NCI-H2107 treated with DMSO at 0.1 percent for 48 hours (cell line): ENCODE results near the gene SP5.
"Not testable (repeated sequence)": the region's sequence is repeated elsewhere in the genome, so short reads cannot be mapped to it uniquely, and the experiment has no call there.

ENCODE experiments used
- DNase-seq: peaks from one replicate; lab custom pipeline; 2025; ENCODE audit not compliant: unreplicated experiment; lab: John Stamatoyannopoulos, UW

SP5 gene

DNA sequence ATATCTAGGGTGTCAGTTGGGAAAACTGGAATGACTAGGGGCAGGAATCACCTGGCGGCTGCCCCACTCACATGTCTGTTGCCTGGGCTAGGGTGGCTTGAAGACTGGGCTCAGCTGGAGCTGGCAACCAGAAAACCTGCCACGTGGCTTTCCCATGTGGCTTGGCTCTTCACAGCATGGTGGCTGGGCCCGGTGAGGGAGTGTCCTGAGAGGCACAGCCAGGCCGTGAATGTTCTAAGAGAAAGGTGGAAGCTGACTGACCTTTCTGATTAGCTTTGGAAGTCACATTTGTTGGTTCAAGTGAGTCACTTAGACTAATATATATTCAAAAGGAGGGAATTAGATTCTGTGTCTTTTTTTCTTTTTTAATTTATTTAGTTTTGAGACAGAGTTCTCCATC lies 22.7 kb downstream of the SP5 start:
- no peak for DNase-seq

GRCh38 chr2:170739048-170739447 lies 23.9 kb downstream of the SP5 start:
- DNase-seq: no peak

- DNase-seq: no peak
Measured at GRCh38 chr2:170739507-170740046, 24.4 kb downstream of the SP5 start.

- no peak for DNase-seq
Measured at GRCh38 chr2:170740660-170741059, 25.5 kb downstream of the SP5 start.

- DNase-seq: no peak
Measured at GRCh38 chr2:170742000-170742399, 26.9 kb downstream of the SP5 start.

DNA sequence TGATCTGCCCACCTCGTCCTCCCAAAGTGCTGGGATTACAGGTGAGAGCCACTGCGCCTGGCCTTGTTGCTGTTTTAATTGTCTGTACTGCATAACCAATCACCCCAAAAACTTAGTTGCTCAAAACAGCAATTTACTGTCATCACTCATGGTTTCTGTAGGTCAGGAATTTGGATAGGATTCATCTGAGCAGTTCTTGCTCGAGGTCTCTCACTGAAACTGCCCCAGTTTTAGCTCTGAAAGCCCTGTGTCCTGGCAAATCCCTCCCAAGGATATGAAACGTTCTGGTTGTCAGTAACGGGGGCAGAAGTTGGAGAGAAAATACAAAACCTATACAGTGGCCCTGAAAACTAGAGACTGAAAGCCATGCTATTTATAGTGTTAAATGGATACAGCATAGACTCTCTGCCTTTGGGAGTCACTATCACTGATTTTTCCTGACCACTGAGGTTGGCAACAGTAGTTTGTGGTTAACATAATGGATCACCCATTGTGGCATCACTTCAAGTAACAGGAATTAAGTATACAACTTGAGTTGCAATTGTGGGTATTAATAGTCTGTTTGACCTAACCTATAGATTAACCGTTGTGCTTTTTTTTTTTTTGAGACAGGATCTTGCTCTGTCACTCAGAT lies 27.9 kb downstream of the SP5 start:
- DNase-seq: no peak

GRCh38 chr2:170743530-170744239 lies 28.5 kb downstream of the SP5 start:
- no peak for DNase-seq

DNA sequence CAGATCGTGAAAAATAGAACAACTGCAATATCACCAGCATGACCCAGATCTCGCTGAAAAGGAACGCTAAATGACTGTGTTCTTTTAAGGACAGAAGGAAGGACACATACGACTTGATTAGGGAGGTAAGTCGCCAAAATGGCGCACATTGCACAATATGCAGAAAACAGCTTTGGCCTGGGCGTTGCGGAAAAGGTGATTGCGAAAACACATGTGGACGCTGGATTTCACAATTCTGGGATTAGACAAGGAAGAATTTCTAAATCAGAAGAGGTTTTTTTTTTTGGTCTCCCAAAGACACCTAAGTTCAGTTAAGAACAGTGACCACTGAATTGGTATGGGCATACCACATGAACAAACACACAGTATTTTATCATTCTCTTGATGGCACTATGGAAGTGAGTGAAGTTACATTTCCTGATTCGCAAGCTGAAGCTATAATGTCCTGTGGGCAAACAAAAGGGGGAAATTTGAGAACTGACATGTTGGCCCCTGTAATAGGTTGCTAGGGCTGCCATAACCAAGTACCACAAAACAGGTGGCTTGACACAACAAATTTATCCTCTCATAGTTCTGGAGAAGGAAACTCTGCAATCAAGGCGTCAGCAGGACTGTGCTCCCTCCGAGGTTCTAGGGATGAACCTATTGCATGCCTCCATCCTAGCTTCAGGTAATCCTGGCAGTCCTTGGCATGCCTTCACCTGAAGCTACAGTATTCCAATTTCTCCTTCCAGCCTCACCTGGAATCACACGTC lies 29.3 kb downstream of the SP5 start:
- no peak for DNase-seq

DNA sequence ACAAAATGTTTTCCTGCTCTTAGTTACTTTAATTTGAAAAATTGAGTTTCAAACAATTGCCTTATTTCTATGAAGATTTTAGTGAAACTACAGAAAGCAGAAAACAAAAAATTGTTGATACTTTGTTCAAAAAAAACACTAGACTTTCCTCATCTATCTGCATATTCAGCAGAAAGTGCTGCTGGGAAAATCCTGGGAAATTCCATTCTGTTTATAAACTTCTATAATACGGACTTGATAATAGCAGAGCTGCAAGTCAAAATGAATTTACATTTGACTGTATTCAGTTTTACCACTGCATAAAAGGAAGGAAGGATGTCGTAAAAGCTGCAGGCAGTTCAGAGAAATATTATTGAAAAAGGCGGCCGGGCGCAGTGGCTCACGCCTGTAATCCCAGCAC lies 30.2 kb downstream of the SP5 start:
- no peak for DNase-seq

DNA sequence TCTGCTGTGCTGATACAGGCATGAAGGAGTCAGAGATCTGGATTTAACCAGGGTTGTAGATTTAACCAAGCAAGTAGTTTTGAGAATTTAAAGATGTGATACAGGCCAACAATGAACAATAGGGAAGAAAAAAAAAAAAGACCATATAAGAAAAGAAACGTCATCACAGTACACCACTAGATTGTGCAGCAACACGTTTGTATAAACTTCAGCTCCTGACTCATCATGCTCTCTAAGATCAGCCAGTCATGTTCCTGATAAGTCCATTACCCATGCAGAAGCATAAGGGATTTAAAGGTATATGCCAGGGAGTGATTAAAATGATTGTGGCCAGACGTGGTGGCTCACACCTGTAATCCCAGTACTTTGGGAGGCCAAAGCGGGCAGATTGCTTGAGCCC lies 32.8 kb downstream of the SP5 start:
- DNase-seq: no peak

DNA sequence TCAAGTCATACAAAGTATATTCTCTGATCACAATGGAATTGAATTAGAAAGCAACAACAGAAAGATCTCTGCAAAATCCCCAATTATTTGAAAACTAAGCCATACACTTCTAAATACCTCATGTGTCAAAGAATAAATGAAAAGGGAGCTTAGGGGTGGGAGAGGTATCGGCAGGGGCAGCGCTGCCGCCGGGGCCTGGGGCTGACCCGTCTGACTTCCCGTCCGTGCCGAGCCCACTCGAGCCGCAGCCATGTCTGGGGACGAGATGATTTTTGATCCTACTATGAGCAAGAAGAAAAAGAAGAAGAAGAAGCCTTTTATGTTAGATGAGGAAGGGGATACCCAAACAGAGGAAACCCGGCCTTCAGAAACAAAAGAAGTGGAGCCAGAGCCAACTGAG lies 36.4 kb downstream of the SP5 start:
- DNase-seq: not testable (repeated sequence)

- no peak for DNase-seq
Measured at GRCh38 chr2:170761572-170761971, 46.4 kb downstream of the SP5 start.

GRCh38 chr2:170762760-170763159 lies 47.6 kb downstream of the SP5 start:
- DNase-seq: no peak

DNA sequence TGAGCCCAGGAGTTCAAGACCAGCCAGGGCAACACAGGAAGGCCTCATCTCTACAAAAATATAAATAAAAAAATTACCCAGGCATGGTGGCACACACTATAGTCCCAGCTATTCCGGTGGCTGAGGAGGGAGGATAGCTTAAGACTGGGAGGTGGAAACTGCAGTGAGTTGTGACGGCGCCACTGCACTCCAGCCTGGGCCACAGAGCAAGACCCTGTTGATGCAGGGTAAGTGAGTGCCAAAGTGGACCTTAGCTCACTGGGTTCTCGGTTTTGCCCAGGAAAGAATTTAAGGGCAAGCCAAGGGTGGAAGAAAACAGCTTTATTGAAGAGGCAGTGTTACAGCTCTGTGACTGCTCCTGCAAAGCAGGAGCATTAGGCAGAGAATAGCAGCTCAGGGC lies 48.1 kb downstream of the SP5 start:
- DNase-seq: no peak

GRCh38 chr2:170764880-170765261 lies 49.7 kb downstream of the SP5 start:
- no peak for DNase-seq

DNA sequence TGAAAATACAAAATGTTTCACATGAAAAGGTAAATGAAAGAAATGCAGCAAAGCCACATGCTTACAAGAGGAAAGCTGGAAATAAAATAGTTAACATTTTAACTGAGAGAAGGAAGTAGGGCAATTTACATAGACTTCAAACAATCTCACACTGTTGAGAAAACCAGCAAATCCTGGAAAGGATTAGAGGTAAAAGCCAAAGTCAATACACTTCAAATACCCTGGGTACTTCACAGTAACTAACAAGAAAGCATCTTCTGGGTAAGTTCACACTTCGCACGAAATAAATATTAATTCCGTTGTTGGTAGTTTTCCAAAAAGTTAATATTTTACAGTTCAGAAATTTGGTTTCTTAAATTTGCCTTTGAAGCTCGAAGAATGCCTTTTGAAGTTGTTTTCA lies 51.6 kb downstream of the SP5 start:
- DNase-seq: no peak
